ENCODE results near the gene SIX5. TPM values are rescaled to one million over a fixed set of nuclear protein-coding genes. Genes with fewer than 3 reads are reported as not detected.

The SIX5 gene
- total RNA-seq, 1 donor from 2014 or later, result 16.8 TPM

GRCh38 chr19:45785097-45785496, 16.0 kb upstream of the SIX5 start:
- TF ChIP-seq CTCF (IDR thresholded peaks at IDR 0.05), result no peak
- Histone ChIP-seq H3K36me3 (peaks cover 49% of the 10 kb centered on the region), H3K27ac (peak overlapping the region; percentile 60)

GRCh38 chr19:45784096-45784495, 15.0 kb upstream of the SIX5 start:
- H3K27me3 ChIP-seq (ENCODE audit: low read depth), result peaks cover 27% of the 10 kb centered on the region
- no peak for DNase-seq
- TF ChIP-seq CTCF (IDR thresholded peaks at IDR 0.05), result no peak
- H3K27ac ChIP-seq, result peak overlapping the region; percentile 60
- no peak for ATAC-seq
- no peak overlapping the region for H3K4me3 ChIP-seq
- H3K36me3 ChIP-seq, result peaks cover 39% of the 10 kb centered on the region
- intact Hi-C loops (cut with DNase I), result no loop called here
- peaks cover 28% of the 10 kb centered on the region for H3K4me1 ChIP-seq
- no peaks in the 10 kb centered on the region for H3K9me3 ChIP-seq

More at GRCh38 chr19:45785097-45785496, 16.0 kb upstream of the SIX5 start:
- no peak for ATAC-seq
- Histone ChIP-seq H3K9me3 (no peaks in the 10 kb centered on the region), H3K4me1 (peaks cover 20% of the 10 kb centered on the region), H3K4me3 (no peak overlapping the region), H3K27me3 (ENCODE audit: low read depth) (peaks cover 27% of the 10 kb centered on the region)
- intact Hi-C loops (cut with DNase I), result no loop called here
- no peak for DNase-seq

- intact Hi-C loops (cut with DNase I), result no loop called here
- Histone ChIP-seq H3K27ac (peak overlapping the region; percentile 60), H3K4me3 (peak overlapping the region; percentile 55), H3K9me3 (no peaks in the 10 kb centered on the region), H3K4me1 (peaks cover 34% of the 10 kb centered on the region), H3K36me3 (peaks cover 34% of the 10 kb centered on the region), H3K27me3 (ENCODE audit: low read depth) (peaks cover 28% of the 10 kb centered on the region)
- TF ChIP-seq CTCF (IDR thresholded peaks at IDR 0.05), result no peak
- DNase-seq, result no peak
- no peak for ATAC-seq
These were observed 14.1 kb upstream of the SIX5 start for GRCh38 chr19:45782820-45783785.

- DNase-seq (no peak), ATAC-seq (peak in 1 of 2 donors; percentile 27)
- Histone ChIP-seq H3K4me1 (peaks cover 34% of the 10 kb centered on the region), H3K4me3 (peak within 1 kb of the TSS; percentile 55), H3K9me3 (no peaks in the 10 kb centered on the region), H3K36me3 (peaks cover 34% of the 10 kb centered on the region), H3K27me3 (ENCODE audit: low read depth) (peaks cover 37% of the 10 kb centered on the region), H3K27ac (peak within 1 kb of the TSS; percentile 60)
- TF ChIP-seq CTCF (IDR thresholded peaks at IDR 0.05), result no peak
- intact Hi-C loops (cut with DNase I), result no loop called here
These were observed 13.2 kb upstream of the SIX5 start, which contains the start of gene DMPK for GRCh38 chr19:45782162-45782691. Gene DMPK, minus strand, starts transcription at chr19:45782490. Its CDS starts 138 bp downstream, at chr19:45782352.

- no peak for TF ChIP-seq CTCF (IDR thresholded peaks at IDR 0.05)
- no peak for DNase-seq
- Histone ChIP-seq H3K27me3 (ENCODE audit: low read depth) (peaks cover 31% of the 10 kb centered on the region), H3K4me1 (peaks cover 34% of the 10 kb centered on the region), H3K4me3 (peak overlapping the region; percentile 55), H3K27ac (peak overlapping the region; percentile 60), H3K9me3 (no peaks in the 10 kb centered on the region), H3K36me3 (peaks cover 33% of the 10 kb centered on the region)
- ATAC-seq, result peak in 1 of 2 donors; percentile 28
- intact Hi-C loops (cut with DNase I), result no loop called here
These were observed 12.4 kb upstream of the SIX5 start for GRCh38 chr19:45781214-45782161.

Data from lower lobe of right lung (tissue), 2 donors.